ENCODE results near the gene ABCC2.
A peak's percentile ranks its signal among the peaks of the same experiment; 100 is the strongest.

ABCC2 gene

GRCh38 chr10:99869581-99870122 lies 87.2 kb downstream of the ABCC2 start:
- Histone ChIP-seq H3K36me3 (ENCODE audit: insufficient read depth, low read length) (no peaks in the 10 kb centered on the region), H3K9ac (ENCODE audit: low read depth, low read length, poor library complexity, severe bottlenecking) (peak overlapping the region; percentile 28), H3K4me1 (ENCODE audit: insufficient read depth, low read length, poor library complexity, severe bottlenecking) (peaks cover 9% of the 10 kb centered on the region), H2AFZ (ENCODE audit: low read length) (peak overlapping the region; percentile 85), H3F3A (ENCODE audit: low read depth) (no peaks in the 10 kb centered on the region), H3K27me3 (ENCODE audit: insufficient read depth, low read length, poor library complexity, severe bottlenecking) (peaks cover 13% of the 10 kb centered on the region), H3K4me2 (ENCODE audit: low read depth, low read length, poor library complexity, severe bottlenecking) (peak overlapping the region; percentile 80), H4K20me1 (ENCODE audit: insufficient read depth, low read length, poor library complexity, severe bottlenecking) (no peaks in the 10 kb centered on the region), H3K9me2 (replicated peaks; ENCODE audit: low read depth, low read length) (no peaks in the 10 kb centered on the region), H3K4me3 (ENCODE audit: low read length, poor library complexity, severe bottlenecking) (peak overlapping the region; percentile 71), H3K79me2 (ENCODE audit: insufficient read depth, low read length) (no peaks in the 10 kb centered on the region), H3K9me3 (ENCODE audit: insufficient read depth, low read depth, low read length) (no peaks in the 10 kb centered on the region)
- no peak for TF ChIP-seq EZH2phosphoT487 (IDR thresholded peaks at IDR 0.05; ENCODE audit: borderline replicate concordance)
- TF ChIP-seq, protein P1, sequence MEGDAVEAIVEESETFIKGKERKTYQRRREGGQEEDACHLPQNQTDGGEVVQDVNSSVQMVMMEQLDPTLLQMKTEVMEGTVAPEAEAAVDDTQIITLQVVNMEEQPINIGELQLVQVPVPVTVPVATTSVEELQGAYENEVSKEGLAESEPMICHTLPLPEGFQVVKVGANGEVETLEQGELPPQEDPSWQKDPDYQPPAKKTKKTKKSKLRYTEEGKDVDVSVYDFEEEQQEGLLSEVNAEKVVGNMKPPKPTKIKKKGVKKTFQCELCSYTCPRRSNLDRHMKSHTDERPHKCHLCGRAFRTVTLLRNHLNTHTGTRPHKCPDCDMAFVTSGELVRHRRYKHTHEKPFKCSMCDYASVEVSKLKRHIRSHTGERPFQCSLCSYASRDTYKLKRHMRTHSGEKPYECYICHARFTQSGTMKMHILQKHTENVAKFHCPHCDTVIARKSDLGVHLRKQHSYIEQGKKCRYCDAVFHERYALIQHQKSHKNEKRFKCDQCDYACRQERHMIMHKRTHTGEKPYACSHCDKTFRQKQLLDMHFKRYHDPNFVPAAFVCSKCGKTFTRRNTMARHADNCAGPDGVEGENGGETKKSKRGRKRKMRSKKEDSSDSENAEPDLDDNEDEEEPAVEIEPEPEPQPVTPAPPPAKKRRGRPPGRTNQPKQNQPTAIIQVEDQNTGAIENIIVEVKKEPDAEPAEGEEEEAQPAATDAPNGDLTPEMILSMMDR (conservative IDR thresholded peaks at IDR 0.05; ENCODE audit: low read length) = no peak

- Histone ChIP-seq H3K9ac (ENCODE audit: low read depth, low read length, poor library complexity, severe bottlenecking) (peak overlapping the region; percentile 28), H3F3A (ENCODE audit: low read depth) (no peaks in the 10 kb centered on the region), H3K4me3 (ENCODE audit: low read length, poor library complexity, severe bottlenecking) (peak overlapping the region; percentile 71), H3K27me3 (ENCODE audit: insufficient read depth, low read length, poor library complexity, severe bottlenecking) (peaks cover 13% of the 10 kb centered on the region), H3K79me2 (ENCODE audit: insufficient read depth, low read length) (no peaks in the 10 kb centered on the region), H3K4me1 (ENCODE audit: insufficient read depth, low read length, poor library complexity, severe bottlenecking) (peaks cover 9% of the 10 kb centered on the region), H3K36me3 (ENCODE audit: insufficient read depth, low read length) (no peaks in the 10 kb centered on the region), H4K20me1 (ENCODE audit: insufficient read depth, low read length, poor library complexity, severe bottlenecking) (no peaks in the 10 kb centered on the region), H3K4me2 (ENCODE audit: low read depth, low read length, poor library complexity, severe bottlenecking) (peak overlapping the region; percentile 80), H3K9me3 (ENCODE audit: insufficient read depth, low read depth, low read length) (no peaks in the 10 kb centered on the region), H3K9me2 (replicated peaks; ENCODE audit: low read depth, low read length) (no peaks in the 10 kb centered on the region), H2AFZ (ENCODE audit: low read length) (peak overlapping the region; percentile 85)
- TF ChIP-seq, protein P1 (conservative IDR thresholded peaks at IDR 0.05; ENCODE audit: low read length) = no peak
- no peak for TF ChIP-seq EZH2phosphoT487 (IDR thresholded peaks at IDR 0.05; ENCODE audit: borderline replicate concordance)
Measured at GRCh38 chr10:99870123-99870730, 87.8 kb downstream of the ABCC2 start.

- Histone ChIP-seq H3F3A (ENCODE audit: low read depth) (no peaks in the 10 kb centered on the region), H4K20me1 (ENCODE audit: insufficient read depth, low read length, poor library complexity, severe bottlenecking) (no peaks in the 10 kb centered on the region), H3K9me2 (replicated peaks; ENCODE audit: low read depth, low read length) (no peaks in the 10 kb centered on the region), H3K9me3 (ENCODE audit: insufficient read depth, low read depth, low read length) (no peaks in the 10 kb centered on the region), H3K9ac (ENCODE audit: low read depth, low read length, poor library complexity, severe bottlenecking) (no peak overlapping the region), H3K4me3 (ENCODE audit: low read length, poor library complexity, severe bottlenecking) (no peak overlapping the region), H3K4me2 (ENCODE audit: low read depth, low read length, poor library complexity, severe bottlenecking) (no peak overlapping the region), H2AFZ (ENCODE audit: low read length) (no peak overlapping the region), H3K4me1 (ENCODE audit: insufficient read depth, low read length, poor library complexity, severe bottlenecking) (peaks cover 9% of the 10 kb centered on the region), H3K27me3 (ENCODE audit: insufficient read depth, low read length, poor library complexity, severe bottlenecking) (peaks cover 13% of the 10 kb centered on the region), H3K79me2 (ENCODE audit: insufficient read depth, low read length) (no peaks in the 10 kb centered on the region), H3K36me3 (ENCODE audit: insufficient read depth, low read length) (no peaks in the 10 kb centered on the region)
- no peak for TF ChIP-seq EZH2phosphoT487 (IDR thresholded peaks at IDR 0.05; ENCODE audit: borderline replicate concordance)
Measured at GRCh38 chr10:99872367-99873162, 90.1 kb downstream of the ABCC2 start.

Measured in Loucy (cell line).